Epithelial cell of proximal tubule (primary cell): ENCODE data around the gene AKAP6. TPM values are rescaled to one million over a fixed set of nuclear protein-coding genes. Genes with fewer than 3 reads are reported as not detected.

Source experiments
- DNase-seq: peaks from one replicate; pipeline ENCODE4 v3.0.0-alpha.2; 2011; ENCODE audit warnings: low read depth
- H3K4me3 ChIP-seq: 2 replicates; pipeline ENCODE4 v1.5.1; 2011; ENCODE audit warnings: low read depth, mild to moderate bottlenecking, low read length
- total RNA-seq: library from RNA; depleted of rRNA; stranded (reverse); fragments of >200 nt; gene quantifications from 2 replicates; pipeline ENCODE4 v1.2.3, GENCODE V29; 2015
- TF ChIP-seq, protein P1 (sequence below): conservative IDR thresholded peaks from 2 replicates; pipeline ENCODE4 v1.5.1; 2012; ENCODE audit warnings: low read depth, mild to moderate bottlenecking, low read length

Gene AKAP6
- total RNA-seq, 1 donor from 2014 or later = 4.6 TPM

DNA sequence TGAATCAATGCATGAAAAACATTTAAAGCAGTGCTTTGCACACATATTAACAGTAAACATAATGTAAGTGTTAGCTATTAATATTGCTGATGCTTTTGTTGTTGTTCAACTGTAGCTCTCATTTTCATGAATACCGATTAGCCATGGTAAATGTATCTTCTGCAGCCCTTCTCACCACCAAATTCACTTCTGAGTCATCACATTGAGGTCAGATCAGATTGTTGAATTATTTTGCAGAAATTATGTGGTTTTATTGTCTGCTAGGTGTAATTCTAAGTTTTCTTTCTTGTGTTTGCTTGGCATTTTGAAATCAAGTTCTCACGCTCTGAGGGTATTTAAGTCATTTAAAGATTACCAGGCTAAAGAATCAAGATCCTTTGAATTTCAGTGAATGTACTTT is 74.6 kb downstream of the AKAP6 start:
- no peak overlapping the region for H3K4me3 ChIP-seq
- DNase-seq = no peak
- TF ChIP-seq, protein P1, sequence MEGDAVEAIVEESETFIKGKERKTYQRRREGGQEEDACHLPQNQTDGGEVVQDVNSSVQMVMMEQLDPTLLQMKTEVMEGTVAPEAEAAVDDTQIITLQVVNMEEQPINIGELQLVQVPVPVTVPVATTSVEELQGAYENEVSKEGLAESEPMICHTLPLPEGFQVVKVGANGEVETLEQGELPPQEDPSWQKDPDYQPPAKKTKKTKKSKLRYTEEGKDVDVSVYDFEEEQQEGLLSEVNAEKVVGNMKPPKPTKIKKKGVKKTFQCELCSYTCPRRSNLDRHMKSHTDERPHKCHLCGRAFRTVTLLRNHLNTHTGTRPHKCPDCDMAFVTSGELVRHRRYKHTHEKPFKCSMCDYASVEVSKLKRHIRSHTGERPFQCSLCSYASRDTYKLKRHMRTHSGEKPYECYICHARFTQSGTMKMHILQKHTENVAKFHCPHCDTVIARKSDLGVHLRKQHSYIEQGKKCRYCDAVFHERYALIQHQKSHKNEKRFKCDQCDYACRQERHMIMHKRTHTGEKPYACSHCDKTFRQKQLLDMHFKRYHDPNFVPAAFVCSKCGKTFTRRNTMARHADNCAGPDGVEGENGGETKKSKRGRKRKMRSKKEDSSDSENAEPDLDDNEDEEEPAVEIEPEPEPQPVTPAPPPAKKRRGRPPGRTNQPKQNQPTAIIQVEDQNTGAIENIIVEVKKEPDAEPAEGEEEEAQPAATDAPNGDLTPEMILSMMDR = no peak

DNA sequence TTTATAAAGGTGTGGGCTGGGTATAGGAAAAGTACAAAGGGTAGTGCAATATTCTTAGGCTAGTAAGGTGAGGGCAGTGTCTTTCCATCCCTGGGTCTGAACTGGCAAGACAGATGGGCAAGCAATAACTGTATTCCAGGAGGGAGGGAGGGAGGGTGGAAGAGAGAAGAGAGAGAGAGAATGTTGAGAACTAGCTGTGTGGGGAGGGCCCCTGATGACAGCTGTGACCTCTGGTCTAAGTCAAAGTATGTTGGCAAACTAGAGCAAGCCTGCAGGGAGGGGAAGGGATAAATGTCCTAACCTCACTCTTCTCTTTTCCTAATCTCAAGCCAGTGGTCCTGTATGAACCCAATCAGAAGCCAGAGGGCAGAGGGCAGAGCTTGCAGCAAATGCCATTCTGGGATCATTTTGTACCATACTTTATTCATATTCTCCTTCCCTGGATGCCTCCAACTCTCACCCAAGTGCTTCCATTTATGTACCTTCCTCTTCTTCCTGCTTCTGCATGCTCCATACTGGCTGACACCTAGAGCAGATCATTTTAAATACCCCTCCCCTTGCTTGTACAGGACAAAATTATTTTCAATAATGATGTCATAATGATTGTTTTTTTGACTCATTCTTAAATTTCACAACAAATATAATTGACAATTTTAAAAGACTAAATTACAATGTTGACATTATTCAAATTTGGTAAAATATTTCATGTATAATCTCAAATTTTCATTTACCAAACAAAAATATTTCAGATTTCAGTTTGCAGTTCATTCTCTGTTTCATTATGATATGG is 75.9 kb downstream of the AKAP6 start:
- no peak for DNase-seq
- no peak overlapping the region for H3K4me3 ChIP-seq
- TF ChIP-seq, protein P1 = no peak

DNA sequence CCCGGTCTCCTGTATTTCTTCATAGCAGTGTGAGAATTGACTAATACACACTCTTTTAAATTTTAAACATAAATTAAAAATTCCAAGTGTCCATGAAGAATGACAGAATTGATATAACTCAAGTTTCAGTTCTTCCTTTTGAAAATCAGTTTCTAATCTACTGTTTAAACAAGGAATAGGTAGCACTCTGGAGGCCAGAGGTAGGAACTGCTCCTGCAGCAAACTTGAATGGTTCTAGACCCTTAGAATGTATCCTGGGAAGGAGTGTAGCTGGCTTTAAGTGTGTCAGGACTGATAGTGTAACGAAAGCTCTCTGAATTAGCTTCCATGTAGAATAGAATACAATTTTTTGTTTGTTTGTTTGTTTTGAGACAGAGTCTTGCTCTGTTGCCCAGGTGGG is 76.8 kb downstream of the AKAP6 start:
- TF ChIP-seq, protein P1 = peak; percentile 30
- no peak for DNase-seq
- H3K4me3 ChIP-seq = no peak overlapping the region

DNA sequence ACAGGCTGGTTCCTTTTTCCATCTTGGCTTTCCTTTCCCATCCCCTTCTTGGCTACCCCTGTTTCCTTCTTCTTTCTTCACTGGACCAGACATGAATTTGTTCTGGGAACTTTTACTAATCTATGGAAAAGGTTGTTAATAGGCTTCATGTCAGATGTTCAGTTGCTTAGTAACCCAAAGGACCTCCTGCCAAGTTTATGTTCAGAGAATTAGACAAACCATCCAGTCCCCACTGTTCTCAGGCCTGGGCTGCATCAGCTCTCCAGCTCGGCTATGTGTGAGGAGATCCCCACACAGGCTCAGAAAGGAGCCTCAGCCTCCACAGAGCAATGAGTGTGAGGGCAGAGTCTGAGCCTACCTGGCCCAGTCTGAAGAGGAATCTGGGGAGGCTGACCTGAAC is 78.0 kb downstream of the AKAP6 start:
- TF ChIP-seq, protein P1 = no peak
- no peak for DNase-seq
- no peak overlapping the region for H3K4me3 ChIP-seq

DNA sequence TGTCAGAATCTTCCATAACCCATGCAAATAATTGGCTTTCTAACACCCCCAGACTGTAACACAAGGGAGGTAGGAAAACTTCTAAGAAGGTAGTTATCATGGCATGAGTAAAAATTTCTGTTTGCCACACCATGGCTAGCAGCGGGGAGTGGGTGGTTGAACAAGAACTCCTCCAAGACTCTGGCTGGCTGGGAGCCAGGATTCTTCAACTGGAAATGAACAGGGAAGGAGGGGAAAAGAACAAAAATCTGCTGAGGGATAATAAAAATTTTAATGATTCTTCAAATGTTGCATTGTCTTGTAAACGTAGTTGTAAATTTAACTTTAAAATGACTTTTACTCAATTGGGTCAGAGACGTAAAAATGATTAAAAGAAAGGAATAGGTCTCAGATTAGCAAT is 78.9 kb downstream of the AKAP6 start:
- TF ChIP-seq, protein P1 = no peak
- H3K4me3 ChIP-seq = no peak overlapping the region
- no peak for DNase-seq

DNA sequence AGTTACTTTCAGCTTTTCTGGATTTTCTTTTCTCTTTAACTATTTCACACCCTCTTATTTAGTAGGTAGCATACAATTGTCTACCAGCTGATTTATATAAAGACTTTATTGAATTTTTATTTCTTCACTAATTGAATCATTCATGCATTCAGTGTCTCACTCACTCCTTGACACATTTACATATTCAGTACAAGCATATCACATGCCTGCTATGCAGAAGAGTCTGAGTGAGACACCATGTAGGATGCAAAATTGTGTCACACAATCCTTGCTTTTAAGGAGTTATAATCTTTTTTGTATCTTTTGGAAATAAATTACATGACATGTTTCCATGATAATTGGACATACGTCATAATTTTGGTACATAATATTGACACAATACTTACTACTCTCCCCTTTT is 83.0 kb downstream of the AKAP6 start:
- TF ChIP-seq, protein P1 = no peak
- DNase-seq = no peak
- no peak overlapping the region for H3K4me3 ChIP-seq

DNA sequence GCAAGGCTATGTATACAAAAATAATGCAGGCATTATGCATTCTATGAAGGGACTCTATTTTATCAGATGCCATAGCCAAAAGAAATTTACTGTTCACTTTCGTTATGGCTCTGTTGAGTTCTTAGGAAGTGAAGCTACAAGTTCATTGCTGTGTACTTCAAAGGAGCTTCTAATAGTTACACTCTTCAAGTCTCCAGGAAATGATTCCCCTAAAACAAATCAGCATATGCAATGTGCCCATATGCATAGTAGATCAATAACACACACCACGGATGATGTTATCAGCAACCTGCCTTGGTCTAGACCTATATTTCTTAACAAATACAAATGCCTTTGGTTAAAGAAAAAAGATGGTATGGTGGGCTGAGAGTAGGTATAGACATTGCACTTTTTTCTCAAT is 83.4 kb downstream of the AKAP6 start:
- no peak for DNase-seq
- H3K4me3 ChIP-seq = no peak overlapping the region
- TF ChIP-seq, protein P1 = no peak
